ENCODE results near the gene CCDC88B.

Gene CCDC88B

GRCh38 chr11:64344787-64345186, 4.8 kb downstream of the CCDC88B start:
- TF ChIP-seq CTCF (IDR thresholded peaks at IDR 0.05; ENCODE audit: low read length, missing control alignments), result no peak
- DNase-seq (ENCODE audit: low read depth), result no peak
- no peak overlapping the region for H3K4me3 ChIP-seq (replicated peaks; ENCODE audit: low read depth, low read length)

- TF ChIP-seq CTCF (IDR thresholded peaks at IDR 0.05; ENCODE audit: low read length, missing control alignments), result no peak
- H3K4me3 ChIP-seq (replicated peaks; ENCODE audit: low read depth, low read length), result no peak overlapping the region
- no peak for DNase-seq (ENCODE audit: low read depth)
Observed at GRCh38 chr11:64347193-64347867, 7.3 kb downstream of the CCDC88B start.

DNA sequence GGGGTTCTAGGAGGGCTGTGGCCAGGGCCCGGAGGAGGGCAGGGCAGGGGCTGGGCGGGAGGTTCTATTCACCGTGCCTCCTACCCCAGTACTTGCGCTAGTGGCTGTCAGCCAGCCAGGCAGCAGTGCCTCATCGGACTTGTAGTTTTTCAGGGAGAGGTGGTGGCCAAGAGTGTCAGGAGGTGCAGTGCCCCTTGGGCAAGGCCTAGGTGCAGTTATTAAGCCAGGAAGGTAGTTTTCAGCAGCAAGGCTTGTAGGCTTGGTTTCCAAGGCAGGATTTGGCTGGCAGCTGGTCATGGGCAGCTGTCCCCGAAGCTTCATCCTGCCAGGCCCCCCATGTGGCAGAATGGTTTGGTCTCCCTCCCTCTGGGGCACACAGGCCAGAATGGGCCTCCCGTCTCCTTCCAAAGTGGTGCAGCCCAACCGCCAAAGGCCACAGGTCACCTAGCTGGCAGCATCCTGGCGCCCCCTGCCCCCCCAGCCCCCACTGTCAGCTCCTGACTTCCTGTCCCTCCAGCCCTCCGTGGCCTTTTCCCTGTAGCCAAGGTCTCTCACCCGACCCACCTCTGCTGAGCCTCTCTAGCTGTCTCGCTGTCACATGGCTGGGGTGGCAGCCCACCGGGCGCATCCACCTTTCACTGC, 8.5 kb downstream of the CCDC88B start:
- no peak overlapping the region for H3K4me3 ChIP-seq (replicated peaks; ENCODE audit: low read depth, low read length)
- DNase-seq (ENCODE audit: low read depth), result no peak
- no peak for TF ChIP-seq CTCF (IDR thresholded peaks at IDR 0.05; ENCODE audit: low read length, missing control alignments)

- no peak for TF ChIP-seq CTCF (IDR thresholded peaks at IDR 0.05; ENCODE audit: low read length, missing control alignments)
- no peak for DNase-seq (ENCODE audit: low read depth)
- no peak overlapping the region for H3K4me3 ChIP-seq (replicated peaks; ENCODE audit: low read depth, low read length)
Observed at GRCh38 chr11:64349025-64349387, 9.0 kb downstream of the CCDC88B start.

DNA sequence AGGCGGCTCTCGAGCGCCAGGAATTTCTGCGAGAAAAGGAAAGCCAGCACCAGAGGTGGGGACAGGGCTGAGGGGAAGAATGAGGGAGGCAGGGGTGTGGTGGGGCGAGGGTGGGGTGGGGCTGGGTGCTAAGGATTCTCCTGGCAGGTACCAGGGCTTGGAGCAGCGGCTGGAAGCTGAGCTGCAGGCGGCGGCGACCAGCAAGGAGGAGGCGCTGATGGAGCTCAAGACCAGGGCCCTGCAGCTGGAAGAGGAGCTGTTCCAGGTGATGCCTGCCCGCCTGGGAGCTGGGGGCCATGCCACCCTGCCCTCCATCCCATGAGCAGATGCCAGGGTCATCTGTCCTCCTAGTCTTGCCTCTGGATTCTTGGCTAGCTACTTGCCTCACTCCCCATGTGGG, 9.4 kb downstream of the CCDC88B start:
- no peak for TF ChIP-seq CTCF (IDR thresholded peaks at IDR 0.05; ENCODE audit: low read length, missing control alignments)
- no peak for DNase-seq (ENCODE audit: low read depth)
- no peak overlapping the region for H3K4me3 ChIP-seq (replicated peaks; ENCODE audit: low read depth, low read length)

DNA sequence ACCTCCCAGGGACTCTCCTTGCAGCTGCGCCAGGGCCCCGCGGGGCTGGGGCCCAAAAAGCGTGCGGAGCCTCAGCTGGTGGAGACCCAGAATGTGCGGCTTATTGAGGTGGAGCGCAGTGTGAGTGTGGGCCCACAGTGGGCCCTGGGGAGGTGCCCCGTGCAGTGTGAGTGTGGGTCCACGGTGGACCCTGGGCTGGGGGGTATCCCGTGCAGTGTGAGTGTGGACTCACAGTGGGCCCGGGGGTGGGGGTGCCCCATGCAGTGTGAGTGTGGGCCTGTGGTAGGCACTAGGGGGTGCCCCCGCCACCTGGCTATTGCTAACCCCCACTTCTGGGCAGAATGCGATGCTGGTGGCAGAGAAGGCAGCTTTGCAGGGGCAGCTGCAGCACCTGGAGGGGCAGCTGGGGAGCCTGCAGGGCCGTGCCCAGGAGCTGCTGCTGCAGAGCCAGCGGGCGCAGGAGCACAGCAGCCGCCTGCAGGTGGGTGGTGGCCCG, 11.2 kb downstream of the CCDC88B start:
- TF ChIP-seq CTCF (IDR thresholded peaks at IDR 0.05; ENCODE audit: low read length, missing control alignments), result no peak
- DNase-seq (ENCODE audit: low read depth), result no peak
- no peak overlapping the region for H3K4me3 ChIP-seq (replicated peaks; ENCODE audit: low read depth, low read length)
